A549 (cell line): ENCODE data around the gene LEPROT. TPM values are rescaled to one million over a fixed set of nuclear protein-coding genes. Genes with fewer than 3 reads are reported as not detected.

Experiments used
- ATAC-seq, 2 experiments: fragments of 200-7000 bp in 1 of 2; fragments of >200 bp in 1 of 2; cut with Nextera tagmentation in 1 of 2; cut with Tn5 transposase in 1 of 2; 3 replicates each; pipeline versions ENCODE4 v1.8.0 to v1.9.1; 2018 to 2020; ENCODE audit warnings: mild to moderate bottlenecking in 1 of 2, moderate library complexity in 1 of 2
- CTCF ChIA-PET: fragments of 300-600 bp; sonication (Branson Sonifier 250); formaldehyde crosslinking; extraction: SDS; loops from one replicate; lab custom pipeline; 2021; ENCODE audit warnings: antibody characterized with exemption, inconsistent platforms; lab: Yijun Ruan, JAX
- POLR2A ChIA-PET: fragments of 350-600 bp; formaldehyde crosslinking; extraction: SDS; loops from one replicate; lab custom pipeline; 2021; ENCODE audit warnings: antibody characterized with exemption, inconsistent platforms; lab: Yijun Ruan, JAX
- DNase-seq, 2 experiments: peaks; one replicate each; pipeline versions ENCODE4 v3.0.0 to v3.0.0-alpha.2; 2011 to 2016; ENCODE audit warnings: low read depth in 1 of 2, low spot score in 1 of 2
- FAIRE-seq: peaks from 2 replicates; lab custom pipeline; 2011; peaks lifted over from hg19 to GRCh38; lab: Jason Lieb, UNC
- H3K27ac ChIP-seq, 2 experiments: fragments of >200 bp; sonication (Bioruptor Twin); formaldehyde crosslinking; 3 replicates each; pipeline ENCODE4 v1.5.1; 2016 to 2017
- H3K4me1 ChIP-seq: fragments of >200 bp; sonication (Bioruptor Twin); formaldehyde crosslinking; 3 replicates; pipeline ENCODE4 v1.6.1; 2016
- H3K4me2 ChIP-seq: fragments of >200 bp; sonication (Bioruptor Twin); formaldehyde crosslinking; 3 replicates; pipeline ENCODE4 v1.6.1; 2016
- H3K4me3 ChIP-seq: fragments of >200 bp; sonication (Bioruptor Twin); formaldehyde crosslinking; 3 replicates; pipeline ENCODE4 v1.5.1; 2016
- H3K9me3 ChIP-seq: fragments of >200 bp; sonication (Bioruptor Twin); formaldehyde crosslinking; 3 replicates; pipeline ENCODE4 v1.6.1; 2016
- CBX2 ChIP-seq: fragments of 200-600 bp; sonication (generic); IDR thresholded peaks from 2 replicates; pipeline ENCODE4 v1.6.1; 2016; ENCODE audit warnings: low read depth, mild to moderate bottlenecking, borderline replicate concordance
- CEBPB ChIP-seq, 2 experiments: fragments of >200 bp in 1 of 2; sonication (Bioruptor Twin) in 1 of 2; formaldehyde crosslinking in 1 of 2; IDR thresholded peaks; 2 replicates each; pipeline ENCODE4 v1.6.1; 2012 to 2016
- CHD2 ChIP-seq: fragments of 150-350 bp; IDR thresholded peaks from 2 replicates; pipeline ENCODE4 v1.6.1; 2014; ENCODE audit warnings: low read length; ENCODE audit not compliant: partially characterized antibody
- EHMT2 ChIP-seq: fragments of 200-600 bp; sonication (generic); IDR thresholded peaks from 2 replicates; pipeline ENCODE4 v1.6.1; 2016; ENCODE audit warnings: antibody characterized with exemption, low read depth, mild to moderate bottlenecking, moderate library complexity
- FOSB ChIP-seq: fragments of 250-450 bp; sonication (Bioruptor Pico); IDR thresholded peaks from 2 replicates; pipeline ENCODE4 v1.5.0; 2020; ENCODE audit warnings: mild to moderate bottlenecking, moderate library complexity
- FOXS1 ChIP-seq: fragments of 250-450 bp; sonication (Bioruptor Pico); IDR thresholded peaks from 2 replicates; pipeline ENCODE4 v1.5.0; 2020; ENCODE audit warnings: mild to moderate bottlenecking, moderate library complexity
- JUNB ChIP-seq: fragments of >200 bp; sonication (Bioruptor Twin); formaldehyde crosslinking; IDR thresholded peaks from 2 replicates; pipeline ENCODE4 v1.6.1; 2016
- KDM1A ChIP-seq: fragments of 200-600 bp; sonication (generic); IDR thresholded peaks from 2 replicates; pipeline ENCODE4 v1.6.1; 2016; ENCODE audit warnings: low read depth, mild to moderate bottlenecking
- KDM5A ChIP-seq: fragments of 200-600 bp; sonication (generic); IDR thresholded peaks from 2 replicates; pipeline ENCODE4 v1.6.1; 2016; ENCODE audit warnings: antibody characterized with exemption, mild to moderate bottlenecking
- NPAS2 ChIP-seq: fragments of 250-450 bp; sonication (Bioruptor Pico); IDR thresholded peaks from 2 replicates; pipeline ENCODE4 v1.8.0; 2022; ENCODE audit warnings: mild to moderate bottlenecking, moderate library complexity, borderline replicate concordance
- PHF8 ChIP-seq: fragments of 200-600 bp; sonication (generic); IDR thresholded peaks from 2 replicates; pipeline ENCODE4 v1.6.1; 2016; ENCODE audit warnings: low read depth, mild to moderate bottlenecking, antibody characterized with exemption, moderate library complexity, borderline replicate concordance
- POLR2A ChIP-seq: IDR thresholded peaks from 2 replicates; pipeline ENCODE4 v1.6.1; 2012; ENCODE audit warnings: mild to moderate bottlenecking, low read length
- RARB ChIP-seq: fragments of 250-450 bp; sonication (Bioruptor Pico); IDR thresholded peaks from 2 replicates; pipeline ENCODE4 v1.8.0; 2021; ENCODE audit warnings: mild to moderate bottlenecking, moderate library complexity
- RNF2 ChIP-seq: fragments of 200-600 bp; sonication (generic); IDR thresholded peaks from 2 replicates; pipeline ENCODE4 v1.6.1; 2016; ENCODE audit warnings: low read depth, mild to moderate bottlenecking, antibody characterized with exemption, moderate library complexity, borderline replicate concordance
- SREBF2 ChIP-seq: fragments of 450-650 bp; IDR thresholded peaks from 2 replicates; pipeline ENCODE4 v1.6.1; 2014; ENCODE audit warnings: mild to moderate bottlenecking, moderate library complexity
- TP53 ChIP-seq: fragments of 250-450 bp; sonication (Bioruptor Pico); IDR thresholded peaks from 2 replicates; pipeline ENCODE4 v1.5.0; 2021; ENCODE audit warnings: mild to moderate bottlenecking, moderate library complexity
- ZFP36 ChIP-seq: fragments of 450-650 bp; IDR thresholded peaks from 2 replicates; pipeline ENCODE4 v1.6.1; 2014; ENCODE audit warnings: borderline replicate concordance; ENCODE audit not compliant: partially characterized antibody
- ZNF302 ChIP-seq: fragments of 250-450 bp; sonication (Bioruptor Pico); IDR thresholded peaks from 2 replicates; pipeline ENCODE4 v1.9.0; 2021; ENCODE audit warnings: inconsistent platforms, mild to moderate bottlenecking, moderate library complexity
- ZSCAN20 ChIP-seq: fragments of 250-450 bp; sonication (Bioruptor Pico); IDR thresholded peaks from 2 replicates; pipeline ENCODE4 v1.8.0; 2022; ENCODE audit warnings: mild to moderate bottlenecking, moderate library complexity
- WGBS: methylation state at CpG from one replicate; pipeline ENCODE4 v1.1.6; 2017; ENCODE audit errors: missing lambda C conversion rate; 5-methylcytosine and 5-hydroxymethylcytosine counted together
- polyA plus RNA-seq, 4 experiments: library from polyadenylated mRNA; depleted of rRNA in 3 of 4; stranded (reverse); fragments of >200 nt; fragmentation: RNase III in 1 of 4; extraction: RNeasy Plus Mini Kit Qiagen cat#74134 plus additional on column Dnase treatment in 1 of 4; gene quantifications; 2 replicates in 3 of 4; 3 replicates in 1 of 4; pipeline ENCODE4 v1.2.3, GENCODE V29; 2011 to 2017
- TF ChIP-seq, protein P1 (sequence below): fragments of 250-450 bp; sonication (Bioruptor Pico); IDR thresholded peaks from 2 replicates; pipeline ENCODE4 v1.5.0; 2021; ENCODE audit warnings: mild to moderate bottlenecking, moderate library complexity, borderline replicate concordance
- TF ChIP-seq, protein P2 (sequence below): fragments of >200 bp; sonication (Bioruptor Twin); formaldehyde crosslinking; IDR thresholded peaks from 3 replicates; pipeline ENCODE4 v1.5.1; 2016
- TF ChIP-seq, protein P3 (sequence below): IDR thresholded peaks from 2 replicates; pipeline ENCODE4 v1.6.1; 2012
- TF ChIP-seq, protein P4 (sequence below): IDR thresholded peaks from 2 replicates; pipeline ENCODE4 v1.6.1; 2012; ENCODE audit warnings: low read depth, borderline replicate concordance

The LEPROT gene
- polyA plus RNA-seq, 2 of the 4 experiments (the other 2 are of a cell fraction) = 51.2 to 62.9 TPM

DNA sequence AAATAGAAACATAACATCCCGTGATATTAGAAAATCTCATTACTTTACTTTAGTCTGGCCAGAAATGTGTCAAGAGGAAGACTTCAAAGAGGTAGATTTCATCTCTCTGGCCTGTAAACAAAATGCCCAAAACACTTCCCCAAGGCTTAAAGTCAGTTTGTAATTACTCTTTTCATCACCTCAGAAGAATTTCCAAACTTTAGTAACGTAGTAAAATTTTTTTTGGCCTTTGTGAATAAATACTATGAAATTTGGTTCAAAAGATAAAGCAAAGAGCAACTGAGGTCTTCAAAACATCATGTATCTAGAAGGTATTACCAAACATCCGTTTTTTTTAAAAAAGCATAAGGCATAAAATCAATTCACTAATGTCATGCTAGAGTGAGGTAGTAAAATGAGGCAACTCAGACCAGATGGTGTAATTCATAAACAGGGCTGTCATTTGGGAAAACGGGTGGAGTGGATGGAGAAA lies 51.4 kb downstream of the LEPROT start (continued):
- TF ChIP-seq, protein P1, sequence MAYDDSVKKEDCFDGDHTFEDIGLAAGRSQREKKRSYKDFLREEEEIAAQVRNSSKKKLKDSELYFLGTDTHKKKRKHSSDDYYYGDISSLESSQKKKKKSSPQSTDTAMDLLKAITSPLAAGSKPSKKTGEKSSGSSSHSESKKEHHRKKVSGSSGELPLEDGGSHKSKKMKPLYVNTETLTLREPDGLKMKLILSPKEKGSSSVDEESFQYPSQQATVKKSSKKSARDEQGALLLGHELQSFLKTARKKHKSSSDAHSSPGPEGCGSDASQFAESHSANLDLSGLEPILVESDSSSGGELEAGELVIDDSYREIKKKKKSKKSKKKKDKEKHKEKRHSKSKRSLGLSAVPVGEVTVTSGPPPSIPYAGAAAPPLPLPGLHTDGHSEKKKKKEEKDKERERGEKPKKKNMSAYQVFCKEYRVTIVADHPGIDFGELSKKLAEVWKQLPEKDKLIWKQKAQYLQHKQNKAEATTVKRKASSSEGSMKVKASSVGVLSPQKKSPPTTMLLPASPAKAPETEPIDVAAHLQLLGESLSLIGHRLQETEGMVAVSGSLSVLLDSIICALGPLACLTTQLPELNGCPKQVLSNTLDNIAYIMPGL (CRISPR knock-in tag) = no peak
- TF ChIP-seq TP53 (no peak), POLR2A (no peak), RNF2 (no peak)

DNA sequence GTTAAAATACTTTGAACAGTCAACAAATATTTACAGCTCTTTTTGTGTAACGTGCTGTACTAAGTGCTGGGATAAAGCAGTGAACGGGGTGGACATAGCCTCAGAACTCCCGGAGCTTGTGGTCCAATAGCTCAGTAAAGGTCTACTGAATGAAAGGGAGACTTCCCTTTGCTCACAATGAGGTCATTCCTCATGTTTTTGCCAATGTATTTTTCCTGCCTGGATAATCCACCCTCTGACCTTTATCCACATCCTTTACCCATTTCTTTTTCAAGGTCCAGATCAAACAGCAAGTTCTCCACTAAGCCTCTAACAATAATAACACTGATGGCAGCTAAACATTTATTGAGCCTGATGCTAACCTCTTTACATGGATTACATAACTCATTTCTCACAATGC lies 55.9 kb downstream of the LEPROT start:
- ATAC-seq = no peak
- FAIRE-seq = no peak
- CTCF ChIA-PET = no interaction called here
- DNase-seq = no peak
- Histone ChIP-seq H3K9me3 (no peaks in the 10 kb centered on the region), H3K4me2 (no peak overlapping the region), H3K4me3 (no peak overlapping the region), H3K4me1 (peaks cover 1% of the 10 kb centered on the region; the same call in 1 of the 3 replicates), H3K27ac (no peak overlapping the region)
- TF ChIP-seq FOXS1 (CRISPR knock-in tag) = no peak
- no peak for TF ChIP-seq ZNF302 (CRISPR knock-in tag)
- TF ChIP-seq RARB (CRISPR knock-in tag) = no peak
- no peak for TF ChIP-seq CBX2
- TF ChIP-seq PHF8 = no peak
- TF ChIP-seq CHD2 = no peak
- TF ChIP-seq KDM5A = no peak
- no peak for TF ChIP-seq RNF2
- TF ChIP-seq ZSCAN20 (CRISPR knock-in tag) = no peak
- TF ChIP-seq, protein P2, sequence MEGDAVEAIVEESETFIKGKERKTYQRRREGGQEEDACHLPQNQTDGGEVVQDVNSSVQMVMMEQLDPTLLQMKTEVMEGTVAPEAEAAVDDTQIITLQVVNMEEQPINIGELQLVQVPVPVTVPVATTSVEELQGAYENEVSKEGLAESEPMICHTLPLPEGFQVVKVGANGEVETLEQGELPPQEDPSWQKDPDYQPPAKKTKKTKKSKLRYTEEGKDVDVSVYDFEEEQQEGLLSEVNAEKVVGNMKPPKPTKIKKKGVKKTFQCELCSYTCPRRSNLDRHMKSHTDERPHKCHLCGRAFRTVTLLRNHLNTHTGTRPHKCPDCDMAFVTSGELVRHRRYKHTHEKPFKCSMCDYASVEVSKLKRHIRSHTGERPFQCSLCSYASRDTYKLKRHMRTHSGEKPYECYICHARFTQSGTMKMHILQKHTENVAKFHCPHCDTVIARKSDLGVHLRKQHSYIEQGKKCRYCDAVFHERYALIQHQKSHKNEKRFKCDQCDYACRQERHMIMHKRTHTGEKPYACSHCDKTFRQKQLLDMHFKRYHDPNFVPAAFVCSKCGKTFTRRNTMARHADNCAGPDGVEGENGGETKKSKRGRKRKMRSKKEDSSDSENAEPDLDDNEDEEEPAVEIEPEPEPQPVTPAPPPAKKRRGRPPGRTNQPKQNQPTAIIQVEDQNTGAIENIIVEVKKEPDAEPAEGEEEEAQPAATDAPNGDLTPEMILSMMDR = no peak
- TF ChIP-seq CEBPB (IDR thresholded peaks at IDR 0.05) = no peak
- TF ChIP-seq, protein P3, sequence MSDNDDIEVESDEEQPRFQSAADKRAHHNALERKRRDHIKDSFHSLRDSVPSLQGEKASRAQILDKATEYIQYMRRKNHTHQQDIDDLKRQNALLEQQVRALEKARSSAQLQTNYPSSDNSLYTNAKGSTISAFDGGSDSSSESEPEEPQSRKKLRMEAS = no peak
- TF ChIP-seq EHMT2 = no peak
- TF ChIP-seq KDM1A = no peak
- no peak for TF ChIP-seq JUNB
- TF ChIP-seq, protein P4, sequence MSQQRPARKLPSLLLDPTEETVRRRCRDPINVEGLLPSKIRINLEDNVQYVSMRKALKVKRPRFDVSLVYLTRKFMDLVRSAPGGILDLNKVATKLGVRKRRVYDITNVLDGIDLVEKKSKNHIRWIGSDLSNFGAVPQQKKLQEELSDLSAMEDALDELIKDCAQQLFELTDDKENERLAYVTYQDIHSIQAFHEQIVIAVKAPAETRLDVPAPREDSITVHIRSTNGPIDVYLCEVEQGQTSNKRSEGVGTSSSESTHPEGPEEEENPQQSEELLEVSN = no peak
- WGBS = 60% methylated on average over 3 of the region's 3 CpGs
- POLR2A ChIA-PET = no interaction called here

DNA sequence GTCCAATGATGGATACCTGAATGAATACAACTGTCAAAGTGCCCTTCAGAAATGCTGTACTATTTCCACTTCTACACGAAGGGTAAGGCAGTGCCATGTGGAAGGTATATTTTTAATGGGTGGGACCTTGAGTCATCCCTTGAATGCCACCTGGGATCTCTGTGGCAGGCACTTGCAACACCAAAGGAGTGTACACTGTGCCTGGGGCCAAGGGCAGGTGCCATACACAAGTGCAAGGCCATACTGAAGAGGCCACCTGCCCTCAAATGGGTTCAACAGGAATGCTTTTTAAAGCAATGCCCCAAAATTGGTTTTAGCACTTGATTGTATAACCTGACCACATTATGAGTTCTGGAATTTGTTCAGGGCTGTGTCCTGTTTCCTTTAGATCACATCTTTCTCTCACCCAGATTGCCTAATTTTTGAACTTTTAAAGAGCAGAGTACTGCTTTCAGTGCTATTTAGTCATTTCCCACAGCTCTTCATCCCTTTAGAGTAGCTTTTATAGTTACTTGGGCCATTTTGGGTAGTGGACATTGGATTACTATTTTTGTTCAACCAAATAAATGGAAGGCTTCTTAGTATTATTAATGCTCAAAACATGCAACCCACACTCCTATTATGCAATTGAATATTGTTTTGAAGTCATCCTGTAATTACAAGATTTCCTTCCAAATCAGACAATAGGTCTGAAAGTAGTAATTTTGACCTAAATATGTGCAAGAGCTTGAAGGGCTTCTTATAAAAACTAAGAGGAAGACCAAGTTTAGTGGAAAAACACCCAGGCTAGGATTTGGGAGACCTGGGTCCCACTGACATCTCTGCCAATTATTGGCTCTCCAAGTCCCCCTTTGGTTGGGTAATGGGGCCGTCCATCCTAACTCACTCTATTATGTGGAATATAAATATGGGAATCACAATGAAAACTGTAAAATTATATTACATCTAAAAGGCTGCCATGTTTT lies 57.2 kb downstream of the LEPROT start:
- ChIA-PET CTCF (no interaction called here), POLR2A (no interaction called here)
- ATAC-seq (no peak), DNase-seq (no peak), FAIRE-seq (no peak)
- H3K4me1 ChIP-seq = no peaks in the 10 kb centered on the region
- no peak overlapping the region for H3K4me2 ChIP-seq
- no peaks in the 10 kb centered on the region for H3K9me3 ChIP-seq
- no peak overlapping the region for H3K4me3 ChIP-seq
- TF ChIP-seq ZFP36 (no peak), SREBF2 (no peak), FOSB (CRISPR knock-in tag) (no peak), ZNF302 (CRISPR knock-in tag) (no peak), NPAS2 (CRISPR knock-in tag) (no peak)
- TF ChIP-seq, protein P1 (CRISPR knock-in tag) = no peak
- H3K27ac ChIP-seq = no peak overlapping the region
- WGBS = 47% methylated on average over 2 of the region's 2 CpGs
